SU-DHL-6 (cell line): ENCODE data around the gene OGG1.

Source experiments
- H2AFZ ChIP-seq: fragments of 200-600 bp; sonication (generic); 2 replicates; pipeline ENCODE4 v1.6.1; 2014; ENCODE audit warnings: low read depth, mild to moderate bottlenecking, moderate library complexity, mixed read lengths, antibody characterized with exemption, low read length; ENCODE audit not compliant: severe bottlenecking
- H3F3A ChIP-seq: fragments of 200-600 bp; shearing (Covaris generic); 2 replicates; pipeline ENCODE4 v1.6.0; 2016; ENCODE audit warnings: antibody characterized with exemption, mild to moderate bottlenecking; ENCODE audit not compliant: insufficient read depth
- H3K27ac ChIP-seq: fragments of 200-600 bp; sonication (generic); 2 replicates; pipeline ENCODE4 v1.5.1; 2016; ENCODE audit warnings: low read depth, mild to moderate bottlenecking, low read length, moderate library complexity, mixed read lengths
- H3K27me3 ChIP-seq: fragments of 200-600 bp; sonication (generic), shearing (Covaris generic); 2 replicates; pipeline ENCODE4 v1.6.0; 2014; ENCODE audit warnings: mild to moderate bottlenecking, low read length
- H3K36me3 ChIP-seq: fragments of 200-600 bp; sonication (generic); 2 replicates; pipeline ENCODE4 v1.6.1; 2014; ENCODE audit warnings: mild to moderate bottlenecking, low read length, mixed read lengths
- H3K4me2 ChIP-seq: fragments of 300-600, 200-600 bp; shearing (Covaris generic), sonication (generic); 2 replicates; pipeline ENCODE4 v1.6.0; 2014; ENCODE audit warnings: low read length, low read depth, mild to moderate bottlenecking; ENCODE audit not compliant: poor library complexity, severe bottlenecking
- H3K4me3 ChIP-seq: fragments of 200-600 bp; sonication (generic); 2 replicates; pipeline ENCODE4 v1.5.1; 2014; ENCODE audit warnings: antibody characterized with exemption, low read length, mild to moderate bottlenecking, mixed read lengths; ENCODE audit not compliant: insufficient read depth, poor library complexity, severe bottlenecking
- H3K79me2 ChIP-seq: fragments of 200-600 bp; sonication (generic); 2 replicates; pipeline ENCODE4 v1.6.1; 2014; ENCODE audit warnings: mild to moderate bottlenecking, low read length, moderate library complexity; ENCODE audit not compliant: insufficient read depth
- H3K9ac ChIP-seq: fragments of 200-600 bp; sonication (generic); 2 replicates; pipeline ENCODE4 v1.7.0; 2014; ENCODE audit warnings: mild to moderate bottlenecking, low read length
- H3K9me2 ChIP-seq: fragments of 200-600 bp; sonication (generic); replicated peaks from 2 replicates; pipeline ENCODE4 v1.6.1; 2014; ENCODE audit warnings: low read length; ENCODE audit not compliant: insufficient read depth
- H3K9me3 ChIP-seq: fragments of 200-600 bp; sonication (generic); 2 replicates; pipeline ENCODE4 v1.6.1; 2014; ENCODE audit warnings: low read length, mixed read lengths; ENCODE audit not compliant: insufficient read depth
- H4K20me1 ChIP-seq: fragments of 200-600 bp; sonication (generic); 2 replicates; pipeline ENCODE4 v1.6.1; 2014; ENCODE audit warnings: low read depth, mild to moderate bottlenecking, antibody characterized with exemption, low read length, moderate library complexity, mixed read lengths
- CTCF ChIP-seq: fragments of 200-600 bp; sonication (generic); IDR thresholded peaks from one replicate; pipeline ENCODE4 v1.5.1; 2017; ENCODE audit warnings: antibody characterized with exemption, mild to moderate bottlenecking, low read length, moderate library complexity; ENCODE audit not compliant: insufficient read depth, poor library complexity, severe bottlenecking
- EZH2phosphoT487 ChIP-seq: fragments of 200-600 bp; sonication (generic), shearing (Covaris generic); conservative IDR thresholded peaks from 2 replicates; pipeline ENCODE4 v1.6.1; 2018; ENCODE audit warnings: mild to moderate bottlenecking, antibody characterized with exemption, low read length, moderate library complexity, mixed read lengths

Gene OGG1

GRCh38 chr3:9713142-9713541, 36.6 kb upstream of the OGG1 start:
- no peaks in the 10 kb centered on the region for H3K27me3 ChIP-seq
- no peak overlapping the region for H3K27ac ChIP-seq
- TF ChIP-seq CTCF (no peak), EZH2phosphoT487 (no peak)
- H3F3A ChIP-seq, result no peaks in the 10 kb centered on the region
- H2AFZ ChIP-seq, result no peak overlapping the region
- H3K9me2 ChIP-seq, result no peaks in the 10 kb centered on the region
- no peak overlapping the region for H3K9ac ChIP-seq
- no peaks in the 10 kb centered on the region for H3K9me3 ChIP-seq
- H3K36me3 ChIP-seq, result no peaks in the 10 kb centered on the region
- H3K4me2 ChIP-seq, result no peak overlapping the region
- no peak overlapping the region for H3K4me3 ChIP-seq
- no peaks in the 10 kb centered on the region for H3K79me2 ChIP-seq
- no peaks in the 10 kb centered on the region for H4K20me1 ChIP-seq

GRCh38 chr3:9715136-9715535, 34.6 kb upstream of the OGG1 start:
- Histone ChIP-seq H3K27me3 (no peaks in the 10 kb centered on the region), H3K4me2 (no peak overlapping the region), H4K20me1 (no peaks in the 10 kb centered on the region), H3K36me3 (no peaks in the 10 kb centered on the region), H3K27ac (no peak overlapping the region), H3K4me3 (no peak overlapping the region), H3K9ac (no peak overlapping the region), H3F3A (no peaks in the 10 kb centered on the region), H3K9me3 (no peaks in the 10 kb centered on the region), H3K79me2 (no peaks in the 10 kb centered on the region), H2AFZ (no peak overlapping the region), H3K9me2 (no peaks in the 10 kb centered on the region)
- TF ChIP-seq EZH2phosphoT487 (no peak), CTCF (no peak)

GRCh38 chr3:9715764-9716437, 33.9 kb upstream of the OGG1 start:
- Histone ChIP-seq H3K9me2 (no peaks in the 10 kb centered on the region), H3K9me3 (no peaks in the 10 kb centered on the region), H3K4me2 (no peak overlapping the region)

More at GRCh38 chr3:9715764-9716437, 33.9 kb upstream of the OGG1 start:
- no peaks in the 10 kb centered on the region for H4K20me1 ChIP-seq
- no peak overlapping the region for H2AFZ ChIP-seq
- no peaks in the 10 kb centered on the region for H3K36me3 ChIP-seq
- no peaks in the 10 kb centered on the region for H3K79me2 ChIP-seq
- H3K4me3 ChIP-seq, result no peak overlapping the region
- no peak overlapping the region for H3K27ac ChIP-seq
- no peaks in the 10 kb centered on the region for H3K27me3 ChIP-seq
- H3K9ac ChIP-seq, result no peak overlapping the region
- no peak for TF ChIP-seq EZH2phosphoT487
- TF ChIP-seq CTCF, result no peak
- H3F3A ChIP-seq, result no peaks in the 10 kb centered on the region
